K562 (cell line): ENCODE data around the gene RETREG2. TPM values are rescaled to one million over a fixed set of nuclear protein-coding genes. Genes with fewer than 3 reads are reported as not detected.

Source experiments
- ATAC-seq: fragments of 200-7000 bp; cut with Tn5 transposase; 3 replicates; pipeline ENCODE4 v1.9.1; 2020; ENCODE audit warnings: moderate library complexity
- BruUV-seq: library from RNA; stranded (reverse); fragments of 400-500 nt; replicated peaks from 2 replicates; lab custom pipeline; 2021; lab: Mats Ljungman, UMichigan
- CTCF ChIA-PET: fragments of 300-600 bp; formaldehyde crosslinking; extraction: SDS; loops from one replicate; lab custom pipeline; 2021; ENCODE audit warnings: low intra/inter-chr PET ratio; lab: Yijun Ruan, JAX
- POLR2A ChIA-PET: fragments of 300-600, 350-650 bp; sonication (Branson Sonifier 250); formaldehyde crosslinking; extraction: SDS; loops from one replicate; lab custom pipeline; 2021; ENCODE audit warnings: antibody characterized with exemption, inconsistent platforms; lab: Yijun Ruan, JAX
- DNase-seq, 4 experiments: peaks; one replicate each; pipeline versions ENCODE4 v3.0.0 to v3.0.0-alpha.2; 2011 to 2018; ENCODE audit warnings: low spot score in 3 of 4, mixed read lengths in 3 of 4; ENCODE audit errors: extremely low read depth in 1 of 4
- FAIRE-seq: peaks from 2 replicates; lab custom pipeline; 2011; peaks lifted over from hg19 to GRCh38; lab: Jason Lieb, UNC
- H2AFZ ChIP-seq: 2 replicates; pipeline ENCODE4 v1.6.0; 2011; ENCODE audit warnings: low read depth, low read length, control low read depth, inconsistent platforms
- H3K27ac ChIP-seq: fragments of 200-600 bp; 3 replicates; pipeline ENCODE4 v1.8.0; 2011; ENCODE audit warnings: low read depth, mild to moderate bottlenecking, control low read depth, inconsistent platforms, low read length, moderate library complexity, mixed read lengths; ENCODE audit errors: extremely low read depth
- H3K27me3 ChIP-seq, 2 experiments: fragments of 300-600 bp in 1 of 2; 2 replicates in 1 of 2; 3 replicates in 1 of 2; pipeline versions ENCODE4 v1.6.0 to v1.8.0; 2011; ENCODE audit warnings: inconsistent platforms in 2 of 2, low read length in 2 of 2, mild to moderate bottlenecking in 1 of 2, mixed read lengths in 1 of 2, moderate library complexity in 1 of 2; ENCODE audit not compliant: control insufficient read depth in 2 of 2, insufficient read depth in 2 of 2
- H3K36me3 ChIP-seq: fragments of 300-600 bp; 3 replicates; pipeline ENCODE4 v1.8.0; 2011; ENCODE audit warnings: mild to moderate bottlenecking, low read length, inconsistent platforms; ENCODE audit not compliant: control insufficient read depth, insufficient read depth
- H3K4me1 ChIP-seq, 2 experiments: fragments of 200-600 bp in 1 of 2; replicated peaks in 1 of 2; 2 replicates in 1 of 2; 3 replicates in 1 of 2; pipeline versions ENCODE4 v1.5.1 to v1.8.0; 2011; ENCODE audit warnings: inconsistent platforms in 2 of 2, low read length in 2 of 2, mild to moderate bottlenecking in 1 of 2, mixed read lengths in 1 of 2, moderate library complexity in 1 of 2; ENCODE audit not compliant: control insufficient read depth in 2 of 2, insufficient read depth in 2 of 2
- H3K4me2 ChIP-seq: 2 replicates; pipeline ENCODE4 v1.6.1; 2011; ENCODE audit warnings: low read length, control low read depth, inconsistent platforms, mixed read lengths; ENCODE audit not compliant: insufficient read depth
- H3K4me3 ChIP-seq: fragments of 200-600 bp; sonication (generic), shearing (Covaris generic); 2 replicates; pipeline ENCODE4 v1.5.1; 2016; ENCODE audit warnings: control low read depth, inconsistent platforms
- H3K79me2 ChIP-seq: fragments of 200-600 bp; 3 replicates; pipeline ENCODE4 v1.8.0; 2011; ENCODE audit warnings: low read length, inconsistent platforms; ENCODE audit not compliant: control insufficient read depth, insufficient read depth
- H3K9ac ChIP-seq, 2 experiments: 2 replicates each; pipeline versions ENCODE4 v1.6.0 to v1.6.1; 2011; ENCODE audit warnings: low read depth in 2 of 2, low read length in 2 of 2, control low read depth in 1 of 2, inconsistent platforms in 1 of 2, mild to moderate bottlenecking in 1 of 2, mixed read lengths in 1 of 2; ENCODE audit not compliant: insufficient read depth in 1 of 2
- H3K9me1 ChIP-seq: one replicate; pipeline ENCODE4 v1.6.0; 2011; ENCODE audit warnings: inconsistent platforms, mild to moderate bottlenecking, low read length, moderate library complexity; ENCODE audit not compliant: control insufficient read depth, insufficient read depth
- H3K9me3 ChIP-seq: replicated peaks from 2 replicates; pipeline ENCODE4 v1.5.1; 2011; ENCODE audit warnings: low read depth, low read length, inconsistent platforms; ENCODE audit not compliant: control insufficient read depth, insufficient read depth
- H4K20me1 ChIP-seq: replicated peaks from 2 replicates; pipeline ENCODE4 v1.6.1; 2011; ENCODE audit warnings: low read length, inconsistent platforms, mixed read lengths; ENCODE audit not compliant: control insufficient read depth, insufficient read depth
- CEBPZ ChIP-seq: fragments of 150-350 bp; IDR thresholded peaks from 2 replicates; pipeline ENCODE4 v1.6.1; 2014; ENCODE audit warnings: low read depth, mild to moderate bottlenecking, low read length, borderline replicate concordance
- ELF1 ChIP-seq: fragments of 200-800 bp; sonication (Bioruptor generic); IDR thresholded peaks from 2 replicates; pipeline ENCODE4 v1.6.1; 2016; ENCODE audit warnings: missing genetic modification characterization, missing compliant biosample characterization
- NELFE ChIP-seq: IDR thresholded peaks from 2 replicates; pipeline ENCODE4 v1.6.1; 2011; ENCODE audit warnings: mild to moderate bottlenecking; ENCODE audit not compliant: insufficient read depth, insufficient read length
- PHF21A ChIP-seq: fragments of 450-650 bp; IDR thresholded peaks from 2 replicates; pipeline ENCODE4 v1.6.1; 2017; ENCODE audit warnings: low read depth, borderline replicate concordance
- RBM34 ChIP-seq: fragments of 200-400 bp; formaldehyde crosslinking; IDR thresholded peaks from 2 replicates; pipeline ENCODE4 v1.6.1; 2018; ENCODE audit warnings: low read length, borderline replicate concordance; ENCODE audit not compliant: insufficient read depth
- SETDB1 ChIP-seq: IDR thresholded peaks from one replicate; pipeline ENCODE4 v1.6.1; 2012; ENCODE audit warnings: low read length, control low read depth, inconsistent platforms
- SRSF9 ChIP-seq: fragments of 200-400 bp; formaldehyde crosslinking; IDR thresholded peaks from 2 replicates; pipeline ENCODE4 v1.6.1; 2017; ENCODE audit warnings: low read depth, low read length, borderline replicate concordance
- TOE1 ChIP-seq, 2 experiments: fragments of 450-650 bp in 1 of 2; sonication (generic) in 1 of 2; formaldehyde crosslinking in 1 of 2; IDR thresholded peaks; 2 replicates each; pipeline versions ENCODE4 v1.7.1 to v1.8.0; 2016 to 2022; ENCODE audit warnings: borderline replicate concordance in 2 of 2, mild to moderate bottlenecking in 2 of 2, antibody characterized with exemption in 1 of 2, inconsistent platforms in 1 of 2, low read depth in 1 of 2, missing genetic modification reagents in 1 of 2, moderate library complexity in 1 of 2
- TRIM28 ChIP-seq: fragments of 450-650 bp; IDR thresholded peaks from 2 replicates; pipeline ENCODE4 v1.6.1; 2017
- ZFPM2 ChIP-seq: fragments of 250-450 bp; sonication (Bioruptor Pico); IDR thresholded peaks from 2 replicates; pipeline ENCODE4 v1.5.1; 2022; ENCODE audit warnings: mild to moderate bottlenecking
- ZNF143 ChIP-seq: sonication (generic); formaldehyde crosslinking; IDR thresholded peaks from 2 replicates; pipeline ENCODE4 v1.9.0; 2022; ENCODE audit warnings: mild to moderate bottlenecking, missing genetic modification reagents
- WGBS: fragments of 100-300 bp; shearing (Covaris generic); methylation state at CpG from one replicate; pipeline ENCODE4 v1.1.6; 2016; ENCODE audit warnings: low coverage, mixed read lengths; ENCODE audit not compliant: insufficient coverage; ENCODE audit errors: missing lambda C conversion rate; 5-methylcytosine and 5-hydroxymethylcytosine counted together
- in situ Hi-C: fragments of 300-500 bp; cut with MboI; formaldehyde crosslinking; loops from 4 replicates; pipeline ENCODE4 v1.15.0; 2018; ENCODE audit warnings: inconsistent platforms, mixed read lengths
- intact Hi-C: fragments of 100-400 bp; cut with micrococcal nuclease; formaldehyde crosslinking; loops from 2 replicates; pipeline ENCODE4 v1.14.2; 2022
- polyA plus RNA-seq, 8 experiments: library from polyadenylated mRNA; depleted of rRNA in 4 of 8; stranded (reverse) in 5 of 8; unstranded in 3 of 8; fragments of >200 nt; fragmentation: Nextera tagmentation in 2 of 8; fragmentation: Illumina TruSeq in 1 of 8; extraction: Ambion mirVana in 2 of 8; extraction: Trizol in 1 of 8; gene quantifications; 2 replicates each; pipeline versions ENCODE4 v1.2.1 to v1.2.3, GENCODE V29; 2011 to 2014; ENCODE audit warnings: inconsistent platforms in 1 of 8, missing spikeins in 1 of 8
- total RNA-seq, 7 experiments: library from RNA; depleted of rRNA in 6 of 7; stranded (reverse); fragments of >200 nt in 6 of 7; fragmentation: Illumina TruSeq in 2 of 7; extraction: Trizol in 2 of 7; gene quantifications; 2 replicates each; pipeline versions ENCODE4 v1.2.1 to v1.2.3, GENCODE V29; 2011 to 2021; ENCODE audit warnings: low replicate concordance in 1 of 7
- TF ChIP-seq, protein P1 (sequence below), 2 experiments: fragments of 450-650 bp in 1 of 2; sonication (generic) in 1 of 2; formaldehyde crosslinking in 1 of 2; IDR thresholded peaks in 1 of 2; conservative IDR thresholded peaks in 1 of 2; 2 replicates each; pipeline versions ENCODE4 v1.6.1 to v1.8.1; 2016 to 2023; ENCODE audit warnings: mild to moderate bottlenecking in 2 of 2, moderate library complexity in 2 of 2, inconsistent platforms in 1 of 2, missing genetic modification reagents in 1 of 2
- TF ChIP-seq, protein P2 (sequence below): sonication (generic); formaldehyde crosslinking; IDR thresholded peaks from 2 replicates; pipeline ENCODE4 v1.4.0; 2020; ENCODE audit warnings: mild to moderate bottlenecking, missing genetic modification reagents

RETREG2 gene
- total and polyA plus RNA-seq, 9 of the 15 experiments (the other 6 are each of a cell fraction or from before 2014, with no cell fraction given): 4.9 to 40.1 (median 19.2) TPM

DNA sequence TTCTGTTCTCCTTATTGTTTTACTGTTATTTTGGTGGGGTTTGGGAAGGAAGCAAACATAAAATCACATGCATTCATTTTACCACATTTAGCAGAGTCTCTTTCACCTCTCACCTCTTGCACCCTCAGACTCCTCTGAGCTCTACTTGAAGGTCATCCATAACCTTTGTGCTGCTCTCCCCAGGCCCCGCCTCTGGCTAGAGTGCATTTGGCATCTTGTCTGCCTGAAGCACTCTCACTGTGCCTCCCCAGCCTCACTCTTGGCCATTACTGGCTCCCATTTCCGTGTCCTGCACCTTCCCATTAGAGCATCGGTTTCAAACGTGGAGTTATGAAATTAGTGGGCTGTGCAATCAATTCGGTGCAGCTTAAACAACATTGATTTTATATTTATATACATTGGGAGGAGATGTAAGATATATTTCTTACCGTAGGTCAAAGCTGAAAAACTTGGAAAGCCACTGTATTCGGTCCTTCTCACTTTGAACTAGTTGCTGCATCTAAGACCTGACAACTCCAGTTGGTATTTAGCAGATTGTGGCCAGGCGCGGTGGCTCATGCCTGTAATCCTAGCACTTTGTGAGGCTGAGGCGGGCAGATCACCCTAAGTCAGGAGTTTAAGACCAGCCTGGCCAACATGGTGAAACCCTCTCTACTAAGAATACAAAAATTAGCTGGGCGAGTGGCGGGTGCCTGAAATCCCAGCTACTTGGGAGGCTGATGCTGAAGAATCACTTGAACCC lies 21.6 kb downstream of the RETREG2 start:
- Histone ChIP-seq H3K36me3 (no peaks in the 10 kb centered on the region), H4K20me1 (no peaks in the 10 kb centered on the region), H2AFZ (no peak overlapping the region), H3K9me3 (0 out of 2 replicates have a peak, but pooled peaks cover 2% of the 10 kb centered on the region), H3K4me1 (no peaks in the 10 kb centered on the region), H3K4me2 (no peak overlapping the region), H3K4me3 (no peak overlapping the region), H3K27ac (no peak overlapping the region), H3K9me1 (no peaks in the 10 kb centered on the region), H3K27me3 (no peaks in the 10 kb centered on the region), H3K9ac (no peak overlapping the region), H3K79me2 (no peaks in the 10 kb centered on the region)
- 40% methylated on average over 10 of the region's 12 CpGs for WGBS
- CTCF ChIA-PET: no interaction called here
- ATAC-seq (peak; percentile 51; the same call in 1 of the 3 replicates), DNase-seq (no peak), FAIRE-seq (no peak)
- POLR2A ChIA-PET: no interaction called here
- in situ Hi-C loops: no loop called here
- intact Hi-C loops: no loop called here
- no TSS peak for BruUV-seq
- no peak for TF ChIP-seq ELF1 (tag)
- TF ChIP-seq ZNF143 (CRISPR knock-in tag): no peak
- TF ChIP-seq SRSF9: no peak
- no peak for TF ChIP-seq SETDB1
- TF ChIP-seq, protein P1, sequence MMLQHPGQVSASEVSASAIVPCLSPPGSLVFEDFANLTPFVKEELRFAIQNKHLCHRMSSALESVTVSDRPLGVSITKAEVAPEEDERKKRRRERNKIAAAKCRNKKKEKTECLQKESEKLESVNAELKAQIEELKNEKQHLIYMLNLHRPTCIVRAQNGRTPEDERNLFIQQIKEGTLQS (IDR thresholded peaks at IDR 0.05): no peak
- TF ChIP-seq, protein P1 (CRISPR knock-in tag; conservative IDR thresholded peaks at IDR 0.05): no peak
- TF ChIP-seq PHF21A: no peak
- no peak for TF ChIP-seq TRIM28
- no peak for TF ChIP-seq CEBPZ
- TF ChIP-seq, protein P2, sequence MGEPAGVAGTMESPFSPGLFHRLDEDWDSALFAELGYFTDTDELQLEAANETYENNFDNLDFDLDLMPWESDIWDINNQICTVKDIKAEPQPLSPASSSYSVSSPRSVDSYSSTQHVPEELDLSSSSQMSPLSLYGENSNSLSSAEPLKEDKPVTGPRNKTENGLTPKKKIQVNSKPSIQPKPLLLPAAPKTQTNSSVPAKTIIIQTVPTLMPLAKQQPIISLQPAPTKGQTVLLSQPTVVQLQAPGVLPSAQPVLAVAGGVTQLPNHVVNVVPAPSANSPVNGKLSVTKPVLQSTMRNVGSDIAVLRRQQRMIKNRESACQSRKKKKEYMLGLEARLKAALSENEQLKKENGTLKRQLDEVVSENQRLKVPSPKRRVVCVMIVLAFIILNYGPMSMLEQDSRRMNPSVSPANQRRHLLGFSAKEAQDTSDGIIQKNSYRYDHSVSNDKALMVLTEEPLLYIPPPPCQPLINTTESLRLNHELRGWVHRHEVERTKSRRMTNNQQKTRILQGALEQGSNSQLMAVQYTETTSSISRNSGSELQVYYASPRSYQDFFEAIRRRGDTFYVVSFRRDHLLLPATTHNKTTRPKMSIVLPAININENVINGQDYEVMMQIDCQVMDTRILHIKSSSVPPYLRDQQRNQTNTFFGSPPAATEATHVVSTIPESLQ (CRISPR knock-in tag): no peak
- TF ChIP-seq NELFE: no peak
- no peak for TF ChIP-seq ZFPM2 (CRISPR knock-in tag)
- no peak for TF ChIP-seq TOE1 (IDR thresholded peaks at IDR 0.05; ENCODE audit: borderline replicate concordance)
- no peak for TF ChIP-seq TOE1 (CRISPR knock-in tag; IDR thresholded peaks at IDR 0.05; ENCODE audit: borderline replicate concordance, low read depth)
- TF ChIP-seq RBM34: no peak
